Measurements from ENCODE around the gene LRIT1. TPM values are rescaled to one million over a fixed set of nuclear protein-coding genes. Genes with fewer than 3 reads are reported as not detected.

The LRIT1 gene
- total RNA-seq, 1 donor from 2014 or later = not detected

DNA sequence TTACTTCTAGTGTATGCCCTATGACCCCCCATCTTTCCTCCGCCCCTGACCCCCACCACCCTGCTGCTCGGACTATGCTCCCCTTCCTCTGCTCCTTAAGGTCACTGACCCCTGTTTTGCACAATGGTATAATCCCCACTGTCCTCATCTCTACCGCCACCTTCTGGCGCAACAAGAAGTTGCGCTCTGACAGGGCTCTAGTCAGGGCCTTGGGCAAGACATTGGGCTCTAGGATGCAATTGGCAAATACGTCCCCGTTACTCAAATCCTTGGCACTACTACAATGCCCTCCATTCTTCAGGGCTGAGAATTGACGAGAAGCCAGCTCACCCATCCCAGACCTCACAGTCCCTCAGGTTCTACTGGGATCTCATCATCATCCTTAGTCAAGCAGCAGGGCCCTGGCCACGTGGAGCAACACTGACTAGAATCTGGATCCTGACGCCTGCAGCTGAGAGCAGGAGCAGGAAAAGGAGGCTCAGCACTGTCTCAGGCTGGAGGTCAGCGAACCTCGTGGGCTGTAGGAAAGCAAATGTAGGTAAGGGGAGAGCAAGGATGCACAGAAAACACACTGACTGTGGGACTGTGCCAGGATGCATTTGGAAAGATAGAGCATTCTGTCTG lies 26.6 kb downstream of the LRIT1 start:
- DNase-seq (ENCODE audit: low spot score) = no peak

DNA sequence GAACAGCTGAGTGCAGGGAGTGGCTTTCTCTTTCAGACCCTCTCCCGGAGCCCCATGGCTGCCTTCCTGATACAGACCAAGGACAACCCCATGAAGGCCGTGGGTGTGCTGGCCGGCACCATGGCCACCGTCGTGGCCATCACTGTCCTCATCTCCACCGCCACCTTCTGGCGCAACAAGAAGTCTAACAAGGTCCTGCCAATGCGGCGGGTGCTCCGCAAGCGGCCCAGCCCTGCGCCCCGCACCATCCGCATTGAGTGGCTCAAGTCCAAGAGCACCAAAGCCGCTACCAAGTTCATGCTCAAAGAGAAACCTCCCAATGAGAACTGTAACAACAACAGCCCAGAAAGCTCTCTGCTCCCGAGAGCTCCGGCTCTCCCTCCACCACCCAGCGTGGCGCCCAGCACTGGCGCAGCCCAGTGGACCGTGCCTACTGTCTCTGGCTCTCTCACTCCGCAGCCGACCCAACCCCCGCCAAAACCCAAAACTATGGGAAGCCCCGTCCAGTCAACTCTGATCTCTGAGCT lies 27.2 kb downstream of the LRIT1 start:
- DNase-seq (ENCODE audit: low spot score) = no peak

DNA sequence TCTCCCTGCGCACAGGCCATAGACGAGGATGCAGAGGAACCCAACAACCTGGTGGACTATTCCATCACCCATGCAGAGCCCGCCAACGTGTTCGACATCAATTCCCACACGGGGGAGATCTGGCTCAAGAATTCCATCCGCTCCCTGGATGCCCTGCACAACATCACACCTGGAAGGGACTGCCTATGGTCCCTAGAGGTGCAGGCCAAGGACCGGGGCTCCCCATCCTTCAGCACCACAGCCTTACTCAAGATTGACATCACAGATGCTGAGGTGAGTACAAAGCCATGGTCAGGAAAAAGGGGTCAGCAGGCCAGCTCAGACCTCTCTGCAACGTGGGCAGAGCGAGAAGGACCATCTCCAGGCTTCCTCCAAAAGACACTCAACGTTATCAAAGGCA lies 28.3 kb downstream of the LRIT1 start:
- DNase-seq (ENCODE audit: low spot score) = no peak

DNA sequence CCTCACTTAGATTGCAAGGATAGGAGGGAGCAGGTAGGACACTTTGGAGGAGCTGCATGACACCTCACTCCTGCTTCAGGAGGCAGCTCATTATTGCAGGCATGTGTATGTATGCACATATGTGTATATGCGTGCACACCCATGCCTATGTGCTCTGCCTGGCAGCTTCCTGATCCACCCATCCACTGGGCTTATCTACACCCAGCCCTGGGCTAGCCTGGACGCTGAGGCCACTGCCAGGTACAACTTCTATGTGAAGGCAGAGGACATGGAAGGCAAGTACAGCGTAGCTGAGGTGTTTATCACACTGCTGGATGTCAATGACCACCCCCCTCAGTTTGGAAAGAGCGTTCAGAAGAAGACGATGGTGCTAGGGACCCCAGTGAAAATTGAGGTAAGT lies 29.3 kb downstream of the LRIT1 start:
- DNase-seq (ENCODE audit: low spot score) = no peak

DNA sequence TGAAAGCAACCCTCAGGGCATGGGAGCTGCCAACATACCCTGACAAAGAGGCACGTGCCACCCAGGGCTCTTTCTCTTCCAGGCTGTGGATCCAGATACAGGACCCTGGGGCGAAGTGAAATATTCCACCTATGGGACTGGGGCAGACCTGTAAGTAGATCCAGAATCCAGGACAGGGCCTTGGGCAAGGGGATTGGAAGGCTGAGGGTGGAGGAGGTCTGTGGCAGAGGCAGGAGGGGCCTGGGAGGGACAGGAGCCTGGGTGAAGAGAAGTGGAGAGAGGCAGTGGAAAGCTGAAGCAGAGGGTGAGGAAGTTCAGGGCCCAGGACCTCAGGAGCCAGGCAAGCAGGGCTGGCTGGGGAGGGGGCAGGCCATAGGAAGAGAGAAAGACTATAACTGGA lies 29.8 kb downstream of the LRIT1 start:
- DNase-seq (ENCODE audit: low spot score) = no peak

DNA sequence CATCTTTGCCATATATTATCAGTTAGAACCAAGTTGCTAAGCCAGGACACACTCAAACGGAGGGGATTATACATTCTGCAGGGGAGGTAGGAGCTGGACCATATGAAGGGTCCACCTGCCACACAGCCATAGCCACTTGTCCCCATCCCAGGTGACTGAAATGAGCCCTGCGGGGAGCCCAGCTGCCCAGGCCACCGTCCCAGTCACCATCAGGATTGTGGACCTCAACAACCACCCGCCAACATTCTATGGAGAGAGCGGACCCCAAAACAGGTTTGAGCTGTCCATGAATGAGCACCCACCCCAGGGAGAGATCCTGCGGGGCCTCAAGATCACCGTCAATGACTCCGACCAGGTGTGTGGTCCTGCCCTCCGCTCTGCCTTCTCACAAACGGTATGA lies 33.3 kb downstream of the LRIT1 start:
- DNase-seq (ENCODE audit: low spot score) = no peak

DNA sequence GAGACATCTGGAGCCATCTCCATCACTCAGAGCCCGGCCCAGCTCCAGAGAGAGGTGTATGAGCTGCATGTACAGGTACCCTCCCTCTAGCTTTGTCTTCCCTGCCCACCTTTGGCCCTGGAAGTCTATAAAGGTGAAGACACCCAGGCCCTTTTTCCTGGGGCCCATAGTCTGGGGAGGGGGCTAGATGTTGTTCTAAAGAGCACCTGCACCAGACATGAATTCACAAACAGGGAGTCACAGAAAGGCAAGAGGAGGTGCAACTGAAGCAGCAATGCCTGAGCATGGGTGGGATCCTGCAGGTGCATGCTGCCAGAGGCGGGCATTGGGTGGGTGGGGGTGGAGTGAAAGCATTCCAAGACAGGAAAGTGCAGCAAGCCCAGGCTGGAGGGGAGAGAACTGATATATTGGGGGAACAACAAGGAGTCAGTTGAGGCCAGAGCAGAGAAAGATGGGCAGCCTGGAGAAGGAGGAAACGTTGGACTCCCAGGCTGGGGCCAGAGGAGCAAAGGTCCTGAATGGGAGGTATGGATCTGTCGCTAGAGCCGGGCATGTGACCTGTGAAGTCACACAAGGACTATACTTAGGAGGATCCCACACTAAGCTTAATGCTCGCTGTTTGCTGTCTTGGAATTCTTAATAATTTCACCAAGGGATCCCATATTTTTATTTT lies 35.4 kb downstream of the LRIT1 start:
- no peak for DNase-seq (ENCODE audit: low spot score)

DNA sequence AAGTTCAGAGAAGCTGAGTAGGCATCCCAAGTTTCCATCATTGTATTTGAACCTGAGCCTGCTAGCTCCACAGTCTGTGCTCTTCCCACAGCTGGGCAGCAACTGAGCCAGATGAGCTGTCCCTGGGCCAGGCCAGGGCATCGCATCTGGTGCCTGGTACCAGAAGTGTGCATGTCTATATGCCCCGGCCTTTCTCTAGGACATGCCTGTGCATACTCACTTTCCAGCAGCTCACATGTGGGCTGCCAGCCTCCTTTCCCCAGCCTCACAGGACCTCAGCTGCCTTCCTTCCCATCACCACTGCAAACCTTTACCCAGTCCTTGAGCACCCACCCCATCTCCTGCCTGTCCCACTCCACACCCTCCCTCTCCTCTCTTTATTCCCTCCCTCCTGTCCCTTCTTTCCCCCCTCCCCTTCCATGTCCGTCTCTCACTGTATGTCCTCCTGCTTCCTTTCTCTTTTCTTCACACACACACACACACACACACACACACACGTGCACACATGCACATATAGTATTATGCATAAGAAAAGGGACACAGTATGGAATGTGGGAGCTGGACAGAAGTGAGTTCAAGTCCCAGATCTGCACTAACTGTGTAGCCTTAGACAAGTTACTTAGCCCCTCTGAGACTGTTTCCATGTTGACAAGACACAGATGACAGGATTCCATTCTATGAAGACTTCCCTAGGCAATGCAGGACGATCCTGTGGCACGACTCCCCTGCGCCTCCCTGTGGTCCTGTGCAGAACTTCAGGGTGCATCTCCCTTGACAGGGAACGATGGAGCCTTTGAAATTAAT lies 36.1 kb downstream of the LRIT1 start:
- peak; percentile 64 for DNase-seq (ENCODE audit: low spot score)

DNA sequence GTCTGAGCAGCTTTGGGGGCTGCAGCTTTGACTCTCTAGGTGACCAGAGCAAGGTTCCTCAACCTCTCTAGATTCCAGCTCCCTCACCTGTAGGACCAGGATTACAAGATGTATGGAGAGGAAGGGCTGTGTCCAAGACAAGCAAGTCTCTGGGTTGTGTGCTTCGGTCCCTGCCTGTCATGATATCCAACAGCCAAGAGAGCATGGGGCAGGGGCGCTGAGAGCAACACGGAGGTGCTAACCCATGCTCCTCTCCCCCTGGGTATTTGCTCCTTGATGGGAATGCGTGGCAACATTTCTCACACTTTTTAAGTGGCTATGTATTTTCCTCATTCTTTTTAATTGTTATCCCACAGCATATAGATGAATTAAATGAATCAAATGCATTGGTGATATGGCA lies 36.7 kb downstream of the LRIT1 start:
- DNase-seq (ENCODE audit: low spot score) = no peak

DNA sequence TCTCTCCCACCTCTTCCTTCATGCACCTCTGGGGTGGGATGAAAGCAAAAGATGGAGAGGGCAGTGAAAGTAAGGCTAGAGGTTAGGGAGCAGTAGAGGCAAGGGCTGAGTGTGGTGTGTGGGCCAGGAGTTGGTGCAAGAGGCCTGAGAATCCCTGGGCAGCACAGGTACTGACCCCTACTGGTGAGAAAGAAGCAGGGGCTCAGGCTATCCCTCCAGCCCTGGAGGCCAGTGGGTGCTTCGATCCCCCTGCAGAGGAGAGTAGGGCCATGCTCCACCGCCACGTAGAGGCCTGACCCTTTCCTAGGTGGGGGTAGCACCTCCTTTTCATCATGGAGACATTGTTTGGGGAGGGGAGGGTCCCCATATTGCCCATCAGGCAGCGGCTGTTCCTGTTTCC lies 37.2 kb downstream of the LRIT1 start:
- no peak for DNase-seq (ENCODE audit: low spot score)

DNA sequence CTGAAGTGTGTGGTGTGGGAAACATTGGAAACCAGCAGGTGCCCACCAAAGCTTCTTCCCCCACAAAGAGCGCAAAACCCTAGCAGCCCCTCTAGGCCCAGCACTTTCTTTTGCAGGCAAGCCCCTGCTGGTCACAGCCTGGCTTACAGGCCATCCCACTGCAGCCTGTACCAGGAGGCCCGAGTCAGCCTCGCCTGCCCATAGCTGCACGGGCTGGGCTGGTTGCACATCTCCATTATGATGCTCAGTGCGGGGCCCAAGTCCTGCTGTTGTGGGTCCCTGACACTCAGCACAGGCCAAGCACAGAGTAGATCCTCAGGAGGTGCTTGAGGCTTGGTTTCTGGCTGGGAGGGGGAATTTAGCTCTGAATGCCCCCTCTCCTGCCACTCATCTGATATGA lies 39.0 kb downstream of the LRIT1 start:
- no peak for DNase-seq (ENCODE audit: low spot score)

DNA sequence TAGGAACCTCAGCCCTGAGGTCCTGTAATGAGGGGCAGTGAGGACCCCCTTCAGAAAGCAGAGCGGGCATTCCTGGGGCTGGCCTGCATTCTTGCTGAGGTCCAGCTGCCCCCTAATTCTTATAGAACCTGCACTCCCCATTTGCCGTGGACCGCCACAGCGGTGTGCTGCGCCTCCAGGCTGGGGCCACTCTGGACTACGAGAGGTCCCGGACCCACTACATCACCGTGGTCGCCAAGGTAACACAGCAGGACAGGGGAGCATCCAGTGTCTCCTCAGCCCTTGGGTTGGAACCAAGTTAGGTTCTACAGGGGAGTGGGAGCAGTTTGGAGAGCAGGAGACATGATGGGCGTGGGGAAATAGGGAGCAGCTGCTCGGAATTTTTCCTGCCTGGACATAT lies 39.7 kb downstream of the LRIT1 start:
- DNase-seq (ENCODE audit: low spot score) = no peak

DNA sequence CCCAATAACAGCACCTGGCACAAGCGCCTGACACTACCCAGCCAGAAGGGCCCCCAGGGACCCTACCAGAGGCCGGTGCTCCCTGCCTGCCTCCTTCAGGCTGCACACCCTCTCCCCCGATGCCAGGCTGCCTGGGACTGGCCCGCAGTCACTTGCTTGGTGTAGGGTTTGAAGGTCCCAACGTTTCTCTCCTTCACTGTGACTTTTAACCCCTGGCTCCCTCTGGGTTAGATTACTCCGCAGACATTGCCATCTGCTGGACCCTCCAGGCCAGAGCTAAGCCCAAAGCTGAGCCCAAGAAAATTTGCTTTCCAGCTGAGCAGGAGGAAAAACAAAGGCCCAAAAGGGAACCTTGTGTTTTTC lies 40.1 kb downstream of the LRIT1 start:
- no peak for DNase-seq (ENCODE audit: low spot score)

DNA sequence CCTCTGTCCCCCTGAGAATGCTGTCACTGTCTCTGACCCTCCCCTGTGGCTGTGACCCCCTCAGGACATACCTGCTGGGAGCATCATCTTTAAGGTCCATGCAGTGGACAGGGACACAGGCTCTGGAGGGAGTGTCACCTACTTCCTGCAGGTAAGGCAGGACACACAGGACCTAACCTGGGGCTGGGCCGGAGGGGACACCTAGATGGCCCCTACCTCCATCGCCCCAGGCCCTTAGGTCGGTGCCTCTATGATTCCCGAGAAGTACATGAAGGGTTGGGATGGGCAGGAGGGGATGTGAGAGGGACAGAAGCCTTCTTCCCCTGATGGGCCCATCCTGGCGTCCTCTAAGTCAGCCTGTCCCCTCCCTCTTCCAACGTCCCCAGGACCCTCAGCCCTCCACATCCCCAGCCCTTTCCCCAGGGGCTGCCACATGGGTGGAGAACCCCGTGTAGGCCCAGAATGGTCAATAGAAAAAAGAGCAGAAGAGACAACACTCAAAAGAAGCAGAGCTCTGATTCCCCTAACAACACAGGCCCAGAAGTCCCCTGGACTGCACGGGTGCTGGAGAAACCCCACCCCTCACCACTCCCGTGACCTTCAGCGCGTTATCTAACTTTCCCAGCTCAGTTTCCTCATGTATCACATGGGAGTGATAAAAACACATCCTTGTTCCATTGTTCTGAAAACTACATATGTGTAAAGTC lies 40.7 kb downstream of the LRIT1 start:
- DNase-seq (ENCODE audit: low spot score) = peak; percentile 34

DNA sequence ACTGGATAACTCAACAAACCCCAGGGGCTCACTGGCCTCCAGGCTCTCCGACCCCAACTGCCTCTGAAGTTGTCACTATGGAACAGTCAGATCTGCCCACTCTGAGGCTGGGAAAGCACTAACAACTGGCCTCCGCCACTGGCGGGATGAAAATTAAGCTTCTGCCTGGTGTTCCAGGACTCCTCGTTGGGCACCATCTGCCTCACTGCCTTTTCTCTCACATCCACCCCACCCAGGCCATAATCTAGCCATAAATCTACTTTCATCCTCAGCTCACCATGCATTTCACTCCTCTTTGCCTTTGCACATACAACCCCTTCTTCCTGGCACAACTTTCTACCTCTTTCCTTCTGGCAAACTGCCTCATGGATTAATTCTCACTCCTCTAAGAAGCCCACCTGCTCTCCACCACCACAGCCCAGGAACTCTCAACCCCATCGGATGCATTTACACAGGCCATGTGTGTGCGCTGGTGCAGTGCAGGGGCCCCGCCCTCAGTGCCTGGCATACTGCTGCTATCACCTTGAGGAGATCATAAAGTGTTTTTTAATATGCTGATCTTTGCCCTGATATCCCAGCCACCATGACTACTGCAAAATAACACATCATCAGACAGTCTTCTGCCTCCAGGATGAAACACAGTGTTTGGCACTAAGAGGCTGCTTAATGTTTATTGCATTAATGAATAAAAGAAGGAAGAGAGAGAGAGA lies 43.0 kb downstream of the LRIT1 start:
- no peak for DNase-seq (ENCODE audit: low spot score)

DNA sequence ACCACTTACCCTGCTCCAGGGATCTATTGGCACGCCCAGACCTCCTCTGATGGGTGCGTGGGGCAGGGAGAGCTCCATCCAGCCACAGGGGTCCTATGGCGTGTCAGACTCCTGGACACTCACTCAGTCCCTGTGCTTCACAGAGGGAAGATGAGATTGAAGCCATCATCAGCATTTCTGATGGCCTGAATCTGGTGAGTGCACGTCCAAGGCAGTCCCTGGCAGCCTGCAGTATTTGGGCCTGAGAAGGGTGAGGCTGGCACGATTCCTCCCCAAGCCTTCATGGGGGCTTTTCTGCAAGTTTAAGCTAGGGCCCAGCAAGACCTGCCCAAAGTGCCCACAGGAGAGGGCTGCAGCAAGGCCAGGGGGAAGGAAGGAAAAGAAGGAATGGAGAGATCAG lies 43.7 kb downstream of the LRIT1 start:
- DNase-seq (ENCODE audit: low spot score) = no peak

DNA sequence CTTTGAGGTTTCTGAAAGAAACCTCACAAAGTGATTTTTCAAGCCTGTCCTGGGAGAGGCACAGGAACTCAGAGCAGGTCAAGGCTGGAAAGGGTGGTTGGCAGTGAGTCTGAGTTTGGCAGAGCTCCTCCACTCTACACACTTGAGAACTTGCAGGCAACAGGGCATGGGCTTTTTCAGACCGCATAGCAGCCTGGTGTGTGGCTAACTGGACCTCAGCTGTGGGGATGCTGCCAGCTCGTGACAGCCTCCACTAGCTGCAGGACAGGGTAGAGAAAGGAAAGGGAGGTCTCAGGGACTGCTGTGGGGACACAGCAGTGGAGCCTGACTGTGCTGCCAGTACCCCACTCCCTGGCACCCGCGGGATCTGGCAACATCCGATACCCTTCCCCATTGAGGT lies 44.4 kb downstream of the LRIT1 start:
- peak; percentile 42 for DNase-seq (ENCODE audit: low spot score)

DNA sequence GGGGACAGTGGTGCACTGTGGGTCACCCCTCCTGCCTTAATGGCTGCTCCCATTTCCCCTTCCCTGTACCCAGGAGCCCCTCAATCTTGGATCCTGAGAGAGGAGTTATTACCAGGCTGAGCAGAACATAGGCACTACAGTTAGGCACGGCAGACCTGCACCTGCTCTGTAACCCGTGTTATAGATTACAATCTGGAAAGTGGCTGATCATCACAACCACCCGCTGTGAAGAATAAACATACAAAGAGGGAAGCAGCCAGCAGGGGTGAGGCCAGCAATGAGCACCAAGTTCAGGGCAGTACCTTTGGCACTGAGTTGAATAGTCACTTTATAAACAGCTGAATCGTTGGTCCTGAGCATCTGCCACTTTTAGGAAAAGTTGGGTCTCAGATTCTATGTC lies 45.3 kb downstream of the LRIT1 start:
- no peak for DNase-seq (ENCODE audit: low spot score)

DNA sequence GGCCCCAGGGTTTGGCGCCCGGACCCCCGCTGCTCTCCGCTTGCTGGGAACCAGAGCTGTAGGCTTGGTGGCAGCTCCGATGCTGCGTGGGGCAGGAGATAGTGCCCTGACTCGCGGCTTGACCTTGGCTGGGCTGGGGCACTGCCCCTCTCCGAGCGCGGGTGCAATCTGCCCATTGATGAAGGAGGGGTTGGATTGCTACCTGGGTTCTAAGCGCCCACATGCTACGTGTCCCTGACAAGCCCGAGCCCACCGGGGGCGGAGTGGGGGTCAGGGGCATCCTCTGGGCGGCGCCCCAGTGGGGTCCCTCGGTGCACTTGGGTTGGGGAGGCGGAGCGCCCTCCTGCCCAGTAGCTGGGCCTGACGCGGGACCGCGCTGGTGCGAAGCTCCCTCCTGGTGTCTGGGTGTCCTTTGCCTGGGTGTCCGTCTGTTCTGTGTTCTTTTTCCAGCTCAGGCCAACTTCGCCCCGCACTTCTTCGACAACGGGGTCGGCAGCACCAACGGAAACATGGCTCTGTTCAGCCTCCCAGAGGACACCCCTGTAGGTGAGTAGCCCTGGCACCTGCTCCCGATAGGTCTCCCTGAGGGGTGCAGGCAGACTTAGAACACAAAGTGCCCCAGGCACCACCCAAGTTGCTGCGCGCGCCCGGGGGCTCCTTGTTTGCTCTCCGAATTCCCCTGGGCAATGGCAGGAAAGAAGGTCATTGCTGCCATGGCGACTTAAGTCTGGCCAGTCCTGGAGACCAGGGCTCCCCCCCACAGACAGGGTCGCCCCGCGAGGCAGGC lies 46.1 kb downstream of the LRIT1 start:
- DNase-seq (ENCODE audit: low spot score) = no peak

DNA sequence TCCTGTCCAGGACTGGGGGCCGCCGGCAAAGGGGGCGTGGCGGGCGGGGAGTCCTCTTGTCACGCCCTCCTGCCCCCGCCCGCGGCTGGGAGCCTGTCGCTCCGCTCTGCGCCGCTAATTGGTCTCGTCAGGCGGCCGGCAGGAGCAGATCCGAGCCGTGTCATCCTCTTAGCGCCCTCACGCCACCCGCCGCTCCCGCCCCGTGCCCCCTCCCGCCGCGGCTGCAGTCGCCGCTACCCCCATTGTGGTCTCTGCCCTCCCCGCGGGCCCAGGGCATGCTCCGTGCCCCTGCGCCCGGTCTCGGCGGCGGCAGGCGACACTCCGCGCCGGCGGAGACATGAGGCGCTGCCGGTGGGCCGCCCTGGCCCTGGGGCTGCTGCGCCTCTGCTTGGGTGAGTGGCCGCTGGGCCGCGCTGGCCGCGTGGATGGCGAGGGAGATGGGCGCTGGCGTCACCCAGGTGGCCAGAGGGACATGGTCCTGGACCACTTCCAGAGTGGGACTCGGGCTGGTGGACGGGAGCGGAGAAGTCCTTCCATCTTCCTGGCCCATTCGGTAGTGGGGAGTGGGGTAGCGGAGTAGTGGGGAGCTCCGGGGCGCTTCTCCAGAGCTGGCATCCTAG lies 46.8 kb downstream of the LRIT1 start, which contains the start of gene CDHR1:
Gene CDHR1 (plus strand): TSS at position 114 of the 620 bp plus-strand sequence. CDS start 224 bp downstream, at position 338.
- no peak for DNase-seq (ENCODE audit: low spot score)
